Stomach (tissue), 9 donors: ENCODE data around the gene UBE2M. TPM values are rescaled to one million over a fixed set of nuclear protein-coding genes. Genes with fewer than 3 reads are reported as not detected.

Experiments used
- DNase-seq, 2 donors: peaks; one replicate each; pipeline versions ENCODE4 v3.0.0 to v3.0.0-alpha.2; 2013 to 2019
- H3K27ac ChIP-seq, 5 donors: fragments of 200-600 bp in 4 of 5; sonication (generic) in 4 of 5; one replicate each; pipeline ENCODE4 v1.5.1; 2013 to 2019; ENCODE audit warnings: mild to moderate bottlenecking in 1 of 5, moderate library complexity in 1 of 5
- H3K27me3 ChIP-seq, 3 donors: fragments of 200-600 bp; sonication (generic); one replicate each; pipeline ENCODE4 v1.5.1; 2017 to 2019; ENCODE audit warnings: mixed run types in 1 of 3
- H3K36me3 ChIP-seq, 4 donors: fragments of 200-600 bp; sonication (generic); 1 replicate in 3 of 4; 2 replicates in 1 of 4; pipeline ENCODE4 v1.5.1; 2016 to 2019
- H3K4me1 ChIP-seq, 4 donors: fragments of 200-600 bp; sonication (generic); one replicate each; pipeline ENCODE4 v1.5.1; 2016 to 2019
- H3K4me3 ChIP-seq, 4 donors: fragments of 200-600 bp; sonication (generic) in 3 of 4; one replicate each; pipeline ENCODE4 v1.5.1; 2016 to 2019; ENCODE audit warnings: mild to moderate bottlenecking in 1 of 4
- H3K9me3 ChIP-seq, 4 donors: fragments of 200-600 bp; sonication (generic); one replicate each; pipeline ENCODE4 v1.5.1; 2016 to 2019
- EP300 ChIP-seq: sonication (generic); formaldehyde crosslinking; IDR thresholded peaks from one replicate; pipeline ENCODE4 v1.6.1; 2017; ENCODE audit warnings: antibody characterized with exemption
- POLR2A ChIP-seq, 4 donors: fragments of 450-650 bp; IDR thresholded peaks; one replicate each; pipeline ENCODE4 v1.6.1; 2016; ENCODE audit warnings: antibody characterized with exemption in 4 of 4, control low read depth in 2 of 4, mild to moderate bottlenecking in 1 of 4, moderate library complexity in 1 of 4
- POLR2AphosphoS5 ChIP-seq, 3 donors: sonication (generic); formaldehyde crosslinking; IDR thresholded peaks; one replicate each; pipeline ENCODE4 v1.6.1; 2016; ENCODE audit warnings: antibody characterized with exemption in 3 of 3
- WGBS, 5 donors: extraction: QIAGEN DNeasy Blood & Tissue Kit in 3 of 5; methylation state at CpG; one replicate each; pipeline versions ENCODE4 v1.1.5 to v1.1.7; 2013 to 2018; 5-methylcytosine and 5-hydroxymethylcytosine counted together
- intact Hi-C: fragments of 100-400 bp; cut with DNase I; formaldehyde crosslinking; loops from one replicate; pipeline ENCODE4 v1.15.1; 2023; ENCODE audit warnings: low total_unique reads
- polyA plus RNA-seq, 3 donors: library from polyadenylated mRNA; stranded (reverse); fragments of 200-250 nt; gene quantifications; one replicate each; pipeline ENCODE4 v1.2.3, GENCODE V29; 2013
- total RNA-seq, 5 donors: library from RNA; depleted of rRNA; stranded (reverse); fragments of >200 nt; gene quantifications; one replicate each; pipeline versions ENCODE4 v1.1.0 to v1.2.3, GENCODE V29; 2014 to 2016
- TF ChIP-seq, protein P1 (sequence below), 7 experiments: fragments of 450-650 bp in 4 of 7; fragments of 200-600 bp in 3 of 7; sonication (generic) in 3 of 7; IDR thresholded peaks; one replicate each; pipeline ENCODE4 v1.5.1; 2016 to 2019; ENCODE audit warnings: antibody characterized with exemption in 7 of 7, control low read depth in 2 of 7, mild to moderate bottlenecking in 1 of 7
- donor health status: healthy with polysubstance abuse.
- donor health status: Bipolar disorder and iron deficiency.
- donor health status: healthy.

UBE2M gene
- total and polyA plus RNA-seq, 8 donors = 9.8 to 51.5 (median 35.3) TPM; not detected in 1

DNA sequence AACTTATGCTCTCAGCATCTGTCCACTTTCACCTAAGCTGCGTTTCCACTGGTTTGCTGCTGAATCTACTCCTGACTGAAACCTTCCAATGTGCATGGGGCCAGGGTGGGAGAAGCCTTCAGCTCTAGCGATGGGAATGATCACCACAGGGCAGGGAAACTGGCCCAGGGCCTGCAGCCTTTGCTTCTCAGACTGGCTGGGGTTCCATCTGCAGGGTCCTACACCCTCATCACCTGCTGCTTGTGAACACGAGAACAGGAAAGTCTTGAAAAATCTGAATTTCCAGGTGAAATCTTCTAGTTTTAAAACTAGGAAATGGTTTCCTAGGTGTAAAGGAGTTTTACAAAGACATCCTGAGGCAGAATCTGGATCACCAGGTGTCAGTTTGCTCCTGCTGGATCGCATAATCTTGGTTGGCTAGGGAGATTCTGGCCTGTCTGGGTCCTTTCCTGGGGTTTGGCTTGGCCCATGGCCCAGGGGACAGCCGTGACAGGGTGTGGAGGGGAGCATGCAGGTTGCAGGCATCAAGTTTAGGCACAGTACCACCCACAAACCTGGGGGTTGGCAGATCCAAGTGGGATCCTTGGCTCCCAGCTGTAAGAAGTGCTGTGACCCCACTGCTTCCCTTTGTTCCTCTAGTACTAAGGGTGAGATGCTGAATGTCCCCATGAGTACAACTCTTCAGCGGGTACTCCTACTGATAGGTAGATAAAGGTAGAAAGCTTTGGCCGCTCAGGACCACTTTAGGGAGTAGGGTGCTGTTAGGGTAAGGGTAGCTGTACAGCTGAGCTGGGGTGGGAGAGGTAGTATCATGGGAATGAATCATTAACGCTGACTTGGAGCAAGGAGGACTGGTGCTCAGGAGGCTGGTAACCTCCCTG lies 1.8 kb upstream of the UBE2M start:
- DNase-seq = no peak
- no peaks in the 10 kb centered on the region for H3K9me3 ChIP-seq
- H3K4me3 ChIP-seq = peak overlapping the region; percentile 72 to 88 (median 80)
- peaks cover 57 to 70% (median 66%) of the 10 kb centered on the region in 4 donors for H3K4me1 ChIP-seq
- H3K36me3 ChIP-seq = peaks cover 15 to 19% (median 17%) of the 10 kb centered on the region in 4 donors
- TF ChIP-seq, protein P1, sequence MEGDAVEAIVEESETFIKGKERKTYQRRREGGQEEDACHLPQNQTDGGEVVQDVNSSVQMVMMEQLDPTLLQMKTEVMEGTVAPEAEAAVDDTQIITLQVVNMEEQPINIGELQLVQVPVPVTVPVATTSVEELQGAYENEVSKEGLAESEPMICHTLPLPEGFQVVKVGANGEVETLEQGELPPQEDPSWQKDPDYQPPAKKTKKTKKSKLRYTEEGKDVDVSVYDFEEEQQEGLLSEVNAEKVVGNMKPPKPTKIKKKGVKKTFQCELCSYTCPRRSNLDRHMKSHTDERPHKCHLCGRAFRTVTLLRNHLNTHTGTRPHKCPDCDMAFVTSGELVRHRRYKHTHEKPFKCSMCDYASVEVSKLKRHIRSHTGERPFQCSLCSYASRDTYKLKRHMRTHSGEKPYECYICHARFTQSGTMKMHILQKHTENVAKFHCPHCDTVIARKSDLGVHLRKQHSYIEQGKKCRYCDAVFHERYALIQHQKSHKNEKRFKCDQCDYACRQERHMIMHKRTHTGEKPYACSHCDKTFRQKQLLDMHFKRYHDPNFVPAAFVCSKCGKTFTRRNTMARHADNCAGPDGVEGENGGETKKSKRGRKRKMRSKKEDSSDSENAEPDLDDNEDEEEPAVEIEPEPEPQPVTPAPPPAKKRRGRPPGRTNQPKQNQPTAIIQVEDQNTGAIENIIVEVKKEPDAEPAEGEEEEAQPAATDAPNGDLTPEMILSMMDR (IDR thresholded peaks at IDR 0.05) = no peak
- TF ChIP-seq EP300 (no peak), POLR2A (IDR thresholded peaks at IDR 0.05) (no peak), POLR2AphosphoS5 (IDR thresholded peaks at IDR 0.05) (no peak)
- peaks cover 0 to 20% (median 9%) of the 10 kb centered on the region in 3 donors for H3K27me3 ChIP-seq
- H3K27ac ChIP-seq = peak overlapping the region; percentile 100
- intact Hi-C loops = no loop called here
- 76 to 80% (median 76%) methylated on average over 8 of the region's 8 CpGs for WGBS, 5 donors

DNA sequence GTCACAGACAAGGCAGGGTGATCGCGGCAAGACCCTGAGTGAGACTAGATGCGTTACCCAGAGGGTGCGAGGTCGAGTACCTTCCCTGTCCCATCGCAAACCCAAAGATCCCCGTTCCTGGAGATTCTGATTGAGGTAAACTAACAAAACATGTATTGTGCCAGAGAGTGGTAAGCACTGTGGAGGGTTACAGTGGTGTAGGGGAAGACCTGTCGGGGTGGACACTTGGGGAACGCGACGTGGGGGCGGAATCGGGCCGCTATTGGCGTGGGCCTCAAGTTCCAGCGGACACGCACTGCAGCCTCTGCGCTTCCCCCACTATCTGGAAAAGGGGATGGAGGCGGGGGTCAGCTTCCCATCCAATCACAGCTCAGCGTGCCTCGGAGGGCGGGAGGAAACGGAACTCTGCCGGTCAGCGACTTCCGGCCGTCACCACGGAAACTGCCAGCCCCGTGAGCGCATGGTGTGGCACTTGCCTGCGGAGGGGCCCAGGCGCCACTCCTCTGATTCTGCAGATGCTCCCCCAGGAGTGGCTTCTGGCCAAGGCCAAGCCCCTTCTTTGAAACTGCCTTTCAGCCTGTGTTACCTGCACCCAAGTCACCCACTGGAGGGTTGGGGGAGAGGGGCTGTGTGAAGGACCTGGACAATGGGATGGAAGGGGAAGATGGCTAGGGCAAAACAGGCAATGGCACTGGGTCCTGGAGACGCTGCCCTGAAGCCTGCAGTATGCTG lies 1.0 kb upstream of the UBE2M start:
- peak; percentile 88 to 97 for DNase-seq
- Histone ChIP-seq H3K27ac (peak overlapping the region; percentile 100), H3K9me3 (no peaks in the 10 kb centered on the region), H3K27me3 (peaks cover 0 to 20% (median 9%) of the 10 kb centered on the region in 3 donors), H3K4me1 (peaks cover 58 to 73% (median 71%) of the 10 kb centered on the region in 4 donors), H3K4me3 (peak overlapping the region; percentile 72 to 88 (median 80)), H3K36me3 (peaks cover 15 to 19% (median 17%) of the 10 kb centered on the region in 4 donors)
- TF ChIP-seq POLR2A (IDR thresholded peaks at IDR 0.05) (peak in 2 of 4 donors; percentile 53 to 62), POLR2AphosphoS5 (IDR thresholded peaks at IDR 0.05) (peak; percentile 63 to 85 (median 82))
- TF ChIP-seq, protein P1 (IDR thresholded peaks at IDR 0.05) = no peak
- WGBS, 5 donors = 1 to 2% (median 1%) methylated on average over 22 to 33 of the region's 33 CpGs
- intact Hi-C loops = no loop called here

DNA sequence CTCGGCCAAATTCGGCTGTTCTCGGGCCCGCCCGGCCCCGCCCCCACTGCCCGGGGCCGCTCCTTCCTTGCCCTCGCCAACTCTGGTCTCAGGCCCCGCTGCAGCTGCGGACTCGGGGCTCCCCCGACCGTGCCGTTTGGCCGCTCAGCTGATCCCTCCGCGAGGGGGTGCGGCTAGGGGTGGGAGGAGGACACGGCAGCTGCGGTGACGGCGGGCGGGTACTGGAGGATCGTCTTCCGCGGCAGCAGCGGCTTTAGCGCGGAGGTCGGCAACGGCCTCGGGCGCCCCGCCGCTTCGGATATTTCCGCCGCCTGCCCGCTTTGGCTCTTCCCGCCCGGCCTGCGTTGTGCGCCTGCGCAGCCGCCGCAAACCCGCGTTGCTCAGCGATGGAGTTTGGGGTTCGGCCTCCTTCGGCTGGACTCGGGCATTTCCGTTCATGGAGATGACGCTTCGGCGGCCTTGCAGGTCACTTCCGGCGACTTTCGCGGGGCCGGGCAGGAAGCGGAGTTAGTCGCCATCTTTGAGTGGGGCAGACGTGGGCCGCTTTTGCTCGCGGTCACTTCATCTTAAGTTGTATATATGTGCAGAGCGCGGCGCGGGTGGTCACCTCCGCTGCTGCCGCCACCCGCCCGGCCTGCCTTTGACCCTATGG lies 338 bp upstream of the UBE2M start:
- WGBS, 5 donors = 0 to 1% (median 0%) methylated on average over 21 to 76 of the region's 76 CpGs
- intact Hi-C loops = no loop called here
- peak overlapping the region; percentile 100 for H3K27ac ChIP-seq
- H3K4me1 ChIP-seq = peaks cover 64 to 77% (median 77%) of the 10 kb centered on the region in 4 donors
- H3K36me3 ChIP-seq = peaks cover 15 to 21% (median 17%) of the 10 kb centered on the region in 4 donors
- peak; percentile 58 to 69 (median 65) for TF ChIP-seq POLR2AphosphoS5 (IDR thresholded peaks at IDR 0.05)
- TF ChIP-seq, protein P1 (IDR thresholded peaks at IDR 0.05) = peak in 1 of 7 experiments; percentile 8
- no peak for TF ChIP-seq EP300
- no peak for TF ChIP-seq POLR2A (IDR thresholded peaks at IDR 0.05)
- DNase-seq = peak; percentile 99 to 100
- no peaks in the 10 kb centered on the region for H3K9me3 ChIP-seq
- H3K4me3 ChIP-seq = peak overlapping the region; percentile 72 to 88 (median 80)
- H3K27me3 ChIP-seq = peaks cover 0 to 20% (median 9%) of the 10 kb centered on the region in 3 donors
